ENCODE data around the gene ADTRP. TPM values are rescaled to one million over a fixed set of nuclear protein-coding genes. Genes with fewer than 3 reads are reported as not detected.

ADTRP gene
- total RNA-seq, 2 donors from 2014 or later, result 0.74 to 1.0 TPM

DNA sequence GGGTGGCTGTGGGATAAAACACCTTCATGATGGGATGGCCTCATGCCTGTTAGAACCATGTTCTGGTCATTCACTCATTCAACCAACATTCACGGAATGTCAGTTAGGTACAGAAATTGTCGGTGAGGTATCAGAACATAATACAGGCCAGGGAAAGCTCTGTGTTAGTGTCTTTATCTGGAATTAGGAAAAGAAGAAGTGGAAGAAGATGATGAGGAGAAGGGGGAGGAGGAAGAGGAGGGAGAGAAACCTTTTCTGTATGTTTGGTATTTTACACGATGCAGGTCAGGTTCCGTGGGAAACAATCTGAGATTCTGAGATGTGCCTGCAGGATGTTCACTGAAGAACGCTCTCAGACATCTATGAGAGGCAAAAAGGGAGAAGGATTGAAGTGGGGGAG lies 5.6 kb downstream of the ADTRP start:
- H3K4me3 ChIP-seq, result no peak overlapping the region
- H3K36me3 ChIP-seq, result no peaks in the 10 kb centered on the region
- no peak overlapping the region for H3K27ac ChIP-seq
- no peaks in the 10 kb centered on the region for H3K4me1 ChIP-seq (replicated peaks)
- DNase-seq (ENCODE audit: low spot score), result no peak
- WGBS, result 95% methylated on average over 5 of the region's 5 CpGs
- TF ChIP-seq POLR2A (IDR thresholded peaks at IDR 0.05), result no peak
- TF ChIP-seq, protein P1, sequence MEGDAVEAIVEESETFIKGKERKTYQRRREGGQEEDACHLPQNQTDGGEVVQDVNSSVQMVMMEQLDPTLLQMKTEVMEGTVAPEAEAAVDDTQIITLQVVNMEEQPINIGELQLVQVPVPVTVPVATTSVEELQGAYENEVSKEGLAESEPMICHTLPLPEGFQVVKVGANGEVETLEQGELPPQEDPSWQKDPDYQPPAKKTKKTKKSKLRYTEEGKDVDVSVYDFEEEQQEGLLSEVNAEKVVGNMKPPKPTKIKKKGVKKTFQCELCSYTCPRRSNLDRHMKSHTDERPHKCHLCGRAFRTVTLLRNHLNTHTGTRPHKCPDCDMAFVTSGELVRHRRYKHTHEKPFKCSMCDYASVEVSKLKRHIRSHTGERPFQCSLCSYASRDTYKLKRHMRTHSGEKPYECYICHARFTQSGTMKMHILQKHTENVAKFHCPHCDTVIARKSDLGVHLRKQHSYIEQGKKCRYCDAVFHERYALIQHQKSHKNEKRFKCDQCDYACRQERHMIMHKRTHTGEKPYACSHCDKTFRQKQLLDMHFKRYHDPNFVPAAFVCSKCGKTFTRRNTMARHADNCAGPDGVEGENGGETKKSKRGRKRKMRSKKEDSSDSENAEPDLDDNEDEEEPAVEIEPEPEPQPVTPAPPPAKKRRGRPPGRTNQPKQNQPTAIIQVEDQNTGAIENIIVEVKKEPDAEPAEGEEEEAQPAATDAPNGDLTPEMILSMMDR (IDR thresholded peaks at IDR 0.05), result no peak
- TF ChIP-seq POLR2AphosphoS5 (IDR thresholded peaks at IDR 0.05), result no peak
- no peaks in the 10 kb centered on the region for H3K27me3 ChIP-seq (replicated peaks; ENCODE audit: insufficient read depth)
- H3K9me3 ChIP-seq, result no peaks in the 10 kb centered on the region
- intact Hi-C loops (cut with DNase I), result no loop called here

DNA sequence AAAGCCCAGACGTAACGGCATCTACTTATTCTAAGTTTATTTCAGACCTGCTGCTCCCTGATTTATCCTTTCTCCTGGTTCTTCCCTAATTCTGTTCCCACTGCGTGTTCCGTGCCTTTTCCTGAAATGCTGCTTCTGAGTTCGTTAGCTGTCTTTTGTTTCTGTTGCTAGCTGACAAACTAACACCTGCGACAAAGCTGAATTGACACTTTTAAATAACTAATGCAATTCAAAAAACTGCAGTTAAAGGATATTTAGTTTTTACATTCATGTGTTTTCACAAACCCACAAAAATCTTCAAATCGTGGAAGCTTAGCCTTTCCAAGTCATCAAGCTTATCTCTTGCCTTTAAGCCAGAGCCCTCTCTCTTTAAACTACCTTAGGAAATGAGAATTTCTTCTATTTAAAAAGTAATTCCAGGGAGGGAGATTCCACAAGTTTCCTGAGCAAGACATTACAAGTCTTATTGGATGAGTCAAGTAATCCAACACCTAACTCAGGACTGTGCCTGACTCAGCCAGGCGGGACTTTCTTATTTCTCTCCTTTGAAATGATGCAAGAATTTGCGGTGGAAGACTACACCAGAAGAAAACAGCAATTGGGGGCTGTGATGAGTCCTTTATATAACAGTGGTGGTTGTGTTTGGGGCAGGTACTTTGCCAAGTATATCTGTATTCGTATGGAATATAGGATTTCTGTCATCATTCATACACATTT lies 6.3 kb downstream of the ADTRP start:
- H3K36me3 ChIP-seq, result no peaks in the 10 kb centered on the region
- peak; percentile 70 for TF ChIP-seq POLR2AphosphoS5 (IDR thresholded peaks at IDR 0.05)
- TF ChIP-seq, protein P1 (IDR thresholded peaks at IDR 0.05), result no peak
- H3K27me3 ChIP-seq (replicated peaks; ENCODE audit: insufficient read depth), result no peaks in the 10 kb centered on the region
- DNase-seq (ENCODE audit: low spot score), result peak; percentile 44
- no peak overlapping the region for H3K27ac ChIP-seq
- H3K4me1 ChIP-seq (replicated peaks), result no peaks in the 10 kb centered on the region
- intact Hi-C loops (cut with DNase I), result no loop called here
- 54% methylated on average over 10 of the region's 10 CpGs for WGBS
- H3K9me3 ChIP-seq, result no peaks in the 10 kb centered on the region
- no peak overlapping the region for H3K4me3 ChIP-seq

DNA sequence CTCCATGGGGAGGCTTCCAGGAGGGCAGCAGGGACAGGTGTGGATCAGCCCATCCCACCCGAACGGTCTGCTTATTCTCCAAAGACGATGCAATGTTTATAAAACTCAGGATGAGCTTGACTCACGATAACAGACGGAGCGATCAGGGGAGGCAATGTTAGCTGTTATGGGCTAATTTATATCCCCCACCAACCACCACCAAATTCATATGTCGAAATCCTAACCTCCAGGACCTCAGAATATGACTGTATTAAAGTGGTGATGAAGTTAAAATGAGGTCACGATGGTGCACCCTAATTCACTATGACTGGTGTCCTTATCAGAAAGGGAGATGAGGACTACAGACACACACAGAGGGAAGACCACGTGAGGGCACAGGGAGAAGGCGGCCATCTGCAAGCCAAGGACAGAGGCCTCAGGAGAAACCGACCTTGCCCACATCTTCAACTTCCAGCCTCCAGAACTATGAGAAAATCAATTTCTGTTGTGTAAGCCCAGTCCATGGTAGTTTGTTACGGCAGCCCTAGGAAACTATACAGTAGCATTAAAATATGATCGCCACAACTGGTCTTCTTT lies 7.0 kb downstream of the ADTRP start:
- Histone ChIP-seq H3K9me3 (no peaks in the 10 kb centered on the region), H3K4me1 (replicated peaks) (no peaks in the 10 kb centered on the region), H3K4me3 (no peak overlapping the region), H3K36me3 (no peaks in the 10 kb centered on the region), H3K27ac (peak overlapping the region; percentile 28 to 57), H3K27me3 (replicated peaks; ENCODE audit: insufficient read depth) (no peaks in the 10 kb centered on the region)
- DNase-seq (ENCODE audit: low spot score), result no peak
- intact Hi-C loops (cut with DNase I), result no loop called here
- 88% methylated on average over 13 of the region's 13 CpGs for WGBS
- no peak for TF ChIP-seq POLR2A (IDR thresholded peaks at IDR 0.05)
- TF ChIP-seq, protein P1 (IDR thresholded peaks at IDR 0.05), result no peak
- TF ChIP-seq POLR2AphosphoS5 (IDR thresholded peaks at IDR 0.05), result no peak

DNA sequence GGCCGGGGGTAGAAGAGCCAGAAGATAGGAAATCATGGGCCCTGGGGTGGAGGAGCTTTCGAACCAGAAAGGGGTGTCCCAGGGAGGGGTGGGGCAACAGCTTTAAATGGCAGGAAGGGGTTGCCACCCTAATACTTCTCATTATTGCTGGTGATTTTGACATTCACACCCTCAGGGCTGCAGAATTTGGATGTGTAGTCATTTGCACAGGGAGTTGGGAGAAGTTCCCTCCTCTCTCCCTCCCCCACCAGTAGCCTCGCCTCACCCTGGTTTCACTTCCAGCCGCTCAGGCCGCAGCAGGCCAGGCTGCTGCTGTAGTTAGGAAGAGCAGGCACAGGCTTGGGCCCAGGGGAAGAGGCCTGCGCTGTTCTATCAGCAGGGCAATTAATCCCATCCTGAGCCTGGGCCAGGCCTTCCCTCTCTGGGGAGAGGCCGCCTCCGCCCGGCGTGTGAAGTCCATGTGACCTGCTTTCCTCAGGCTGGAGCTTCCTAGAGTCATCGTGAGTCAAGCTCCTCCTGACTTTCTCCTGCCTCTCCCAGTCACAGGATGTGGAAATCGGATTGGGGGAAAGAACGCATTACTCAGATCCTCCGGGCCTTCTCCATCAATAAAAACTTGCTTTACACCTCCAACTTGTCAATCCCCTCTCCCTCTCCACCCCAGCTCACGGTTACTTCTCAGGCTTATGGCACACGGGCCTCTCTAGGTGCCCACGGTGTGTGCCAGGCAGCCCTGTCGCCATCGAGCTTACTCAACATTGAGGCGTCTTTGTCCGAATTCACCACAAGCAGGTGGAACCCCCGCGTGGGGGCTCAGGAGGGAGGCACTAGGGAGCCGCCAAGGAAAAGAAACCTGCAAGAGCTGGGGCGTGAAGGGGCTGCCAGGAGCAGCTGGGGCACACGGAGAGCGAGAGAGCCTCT lies 7.8 kb downstream of the ADTRP start:
- no peaks in the 10 kb centered on the region for H3K4me1 ChIP-seq (replicated peaks)
- no peaks in the 10 kb centered on the region for H3K27me3 ChIP-seq (replicated peaks; ENCODE audit: insufficient read depth)
- DNase-seq (ENCODE audit: low spot score), result peak; percentile 53
- intact Hi-C loops (cut with DNase I), result no loop called here
- H3K9me3 ChIP-seq, result no peaks in the 10 kb centered on the region
- H3K27ac ChIP-seq, result peak overlapping the region; percentile 28 to 57
- TF ChIP-seq POLR2AphosphoS5 (IDR thresholded peaks at IDR 0.05) (no peak), POLR2A (IDR thresholded peaks at IDR 0.05) (no peak)
- TF ChIP-seq, protein P1 (IDR thresholded peaks at IDR 0.05), result no peak
- H3K36me3 ChIP-seq, result no peaks in the 10 kb centered on the region
- 71% methylated on average over 27 of the region's 27 CpGs for WGBS
- H3K4me3 ChIP-seq, result no peak overlapping the region
